Measurements from ENCODE around the gene NPAS3. TPM values are rescaled to one million over a fixed set of nuclear protein-coding genes. Genes with fewer than 3 reads are reported as not detected.

Gene NPAS3
- total RNA-seq, 1 experiment from 2014 or later = 0.36 TPM

DNA sequence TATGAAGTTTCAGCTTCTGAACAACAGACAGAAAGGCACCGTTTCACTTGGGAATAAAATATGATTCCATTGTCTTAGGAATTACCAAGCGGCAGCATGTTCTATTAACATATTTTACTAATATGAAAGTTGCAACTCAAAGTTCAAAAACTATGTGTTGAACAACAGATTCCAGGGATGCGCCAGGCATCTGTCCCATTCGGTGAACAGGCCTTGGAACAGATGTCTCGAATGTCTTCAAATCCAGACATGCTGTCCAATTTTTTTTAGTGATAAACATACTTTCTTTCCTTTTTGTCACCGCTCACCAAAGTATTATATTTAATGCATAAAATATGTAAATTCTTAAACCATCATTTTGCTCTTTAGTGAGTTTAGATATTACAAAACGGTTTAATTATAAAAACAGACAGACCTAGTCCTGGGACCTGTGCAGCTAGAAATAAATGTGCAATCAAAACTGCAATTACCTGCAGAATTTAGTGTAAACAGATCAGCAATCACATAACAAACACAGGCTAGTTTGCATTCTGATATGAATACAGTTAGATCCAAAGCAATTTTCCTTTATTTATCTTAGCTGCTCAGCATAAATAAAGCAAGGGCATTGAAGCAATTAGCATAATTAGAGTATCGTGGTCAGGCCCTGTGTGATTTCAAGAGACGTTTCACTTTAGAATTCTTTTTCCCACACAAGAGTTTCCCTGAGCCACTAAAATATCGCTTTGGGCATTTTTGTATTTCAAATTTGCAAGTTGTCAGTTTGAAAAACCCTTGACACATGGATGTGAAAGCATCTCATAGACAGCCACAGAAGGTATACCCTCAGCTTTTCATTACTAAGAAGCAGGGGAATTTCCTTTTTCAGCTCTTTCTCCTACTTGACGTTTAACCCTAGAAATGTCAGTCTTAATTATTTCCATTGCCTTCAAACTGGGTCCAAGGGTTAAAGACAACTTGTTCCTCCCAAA is 591.4 kb downstream of the NPAS3 start:
- H3K4me3 ChIP-seq (ENCODE audit: low read length) = no peak overlapping the region
- no peaks in the 10 kb centered on the region for H3K36me3 ChIP-seq (ENCODE audit: low read depth, low read length)
- BruUV-seq (replicated peaks) = no TSS peak
- H3K27me3 ChIP-seq (ENCODE audit: low read length) = 0 out of 2 replicates have a peak, but pooled peaks cover 4% of the 10 kb centered on the region
- CTCF ChIA-PET = no interaction called here
- H3K9me2 ChIP-seq (replicated peaks; ENCODE audit: low read length) = no peaks in the 10 kb centered on the region
- H3F3A ChIP-seq (ENCODE audit: low read length, unreplicated experiment) = no peaks in the 10 kb centered on the region
- no peak overlapping the region for H2AFZ ChIP-seq (ENCODE audit: low read length)
- no peaks in the 10 kb centered on the region for H3K9me3 ChIP-seq (ENCODE audit: low read length)
- POLR2A ChIA-PET (ENCODE audit: unreplicated experiment) = interaction anchor here (0.6 kb wide), 1 partner anchor 444 kb away, joined by 3 read pairs; no protein-coding TSS in a partner anchor
- ATAC-seq (no peak), DNase-seq (no peak)
- no peak overlapping the region for H3K4me2 ChIP-seq (ENCODE audit: low read length)
- no peaks in the 10 kb centered on the region for H4K20me1 ChIP-seq (ENCODE audit: low read length)
- no peak overlapping the region for H3K27ac ChIP-seq (ENCODE audit: low read length)
- intact Hi-C loops (cut with micrococcal nuclease) = no loop called here
- H3K79me2 ChIP-seq (ENCODE audit: low read length) = no peaks in the 10 kb centered on the region
- no peak overlapping the region for H3K9ac ChIP-seq (ENCODE audit: low read length)
- no peak for TF ChIP-seq EZH2phosphoT487 (IDR thresholded peaks at IDR 0.05; ENCODE audit: borderline replicate concordance, low read length)
- TF ChIP-seq, protein P1, sequence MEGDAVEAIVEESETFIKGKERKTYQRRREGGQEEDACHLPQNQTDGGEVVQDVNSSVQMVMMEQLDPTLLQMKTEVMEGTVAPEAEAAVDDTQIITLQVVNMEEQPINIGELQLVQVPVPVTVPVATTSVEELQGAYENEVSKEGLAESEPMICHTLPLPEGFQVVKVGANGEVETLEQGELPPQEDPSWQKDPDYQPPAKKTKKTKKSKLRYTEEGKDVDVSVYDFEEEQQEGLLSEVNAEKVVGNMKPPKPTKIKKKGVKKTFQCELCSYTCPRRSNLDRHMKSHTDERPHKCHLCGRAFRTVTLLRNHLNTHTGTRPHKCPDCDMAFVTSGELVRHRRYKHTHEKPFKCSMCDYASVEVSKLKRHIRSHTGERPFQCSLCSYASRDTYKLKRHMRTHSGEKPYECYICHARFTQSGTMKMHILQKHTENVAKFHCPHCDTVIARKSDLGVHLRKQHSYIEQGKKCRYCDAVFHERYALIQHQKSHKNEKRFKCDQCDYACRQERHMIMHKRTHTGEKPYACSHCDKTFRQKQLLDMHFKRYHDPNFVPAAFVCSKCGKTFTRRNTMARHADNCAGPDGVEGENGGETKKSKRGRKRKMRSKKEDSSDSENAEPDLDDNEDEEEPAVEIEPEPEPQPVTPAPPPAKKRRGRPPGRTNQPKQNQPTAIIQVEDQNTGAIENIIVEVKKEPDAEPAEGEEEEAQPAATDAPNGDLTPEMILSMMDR (conservative IDR thresholded peaks at IDR 0.05; ENCODE audit: low read depth, low read length) = no peak
- no peak for TF ChIP-seq EZH2 (IDR thresholded peaks at IDR 0.05; ENCODE audit: low read length, unreplicated experiment)
- no peaks in the 10 kb centered on the region for H3K4me1 ChIP-seq (ENCODE audit: insufficient read depth, low read length)

DNA sequence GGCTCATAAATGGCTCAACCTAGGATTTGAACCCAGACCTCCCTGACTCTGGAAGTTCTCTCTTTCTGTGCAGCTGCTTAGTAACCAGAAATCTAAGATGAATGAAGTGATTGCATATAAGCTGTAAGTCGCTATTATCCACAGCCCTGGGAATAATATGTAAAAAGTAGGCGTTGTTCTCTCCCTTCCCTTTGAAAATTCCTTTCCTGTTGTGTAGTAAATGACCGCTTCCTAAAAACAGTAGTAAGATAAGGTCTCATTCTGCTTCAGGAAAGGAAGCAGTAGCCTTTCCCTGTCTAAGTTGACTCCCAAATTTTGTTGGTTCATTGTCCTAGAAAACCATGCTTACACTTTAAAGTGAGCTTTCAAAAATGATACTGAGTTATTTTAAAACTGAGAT is 593.9 kb downstream of the NPAS3 start:
- CTCF ChIA-PET = interaction anchor here (0.5 kb wide), 1 partner anchor 883 kb away, joined by 3 read pairs; no protein-coding TSS in a partner anchor

More for the DNA sequence above, 593.9 kb downstream of the NPAS3 start:
- H3K79me2 ChIP-seq (ENCODE audit: low read length) = no peaks in the 10 kb centered on the region
- no peak overlapping the region for H3K27ac ChIP-seq (ENCODE audit: low read length)
- H3K4me3 ChIP-seq (ENCODE audit: low read length) = no peak overlapping the region
- no peak for DNase-seq
- no TSS peak for BruUV-seq (replicated peaks)
- intact Hi-C loops (cut with micrococcal nuclease) = no loop called here
- no peaks in the 10 kb centered on the region for H3K9me2 ChIP-seq (replicated peaks; ENCODE audit: low read length)
- H3K27me3 ChIP-seq (ENCODE audit: low read length) = 0 out of 2 replicates have a peak, but pooled peaks cover 4% of the 10 kb centered on the region
- no peaks in the 10 kb centered on the region for H3K9me3 ChIP-seq (ENCODE audit: low read length)
- no peak overlapping the region for H2AFZ ChIP-seq (ENCODE audit: low read length)
- H3K4me1 ChIP-seq (ENCODE audit: insufficient read depth, low read length) = no peaks in the 10 kb centered on the region
- POLR2A ChIA-PET (ENCODE audit: unreplicated experiment) = interaction anchor here (0.6 kb wide), 1 partner anchor 878 kb away, joined by 4 read pairs; no protein-coding TSS in a partner anchor
- H3K9ac ChIP-seq (ENCODE audit: low read length) = no peak overlapping the region
- TF ChIP-seq EZH2 (IDR thresholded peaks at IDR 0.05; ENCODE audit: low read length, unreplicated experiment) (no peak), EZH2phosphoT487 (IDR thresholded peaks at IDR 0.05; ENCODE audit: borderline replicate concordance, low read length) (no peak)
- TF ChIP-seq, protein P1 (conservative IDR thresholded peaks at IDR 0.05; ENCODE audit: low read depth, low read length) = no peak
- H3F3A ChIP-seq (ENCODE audit: low read length, unreplicated experiment) = no peaks in the 10 kb centered on the region
- no peak for ATAC-seq
- H3K36me3 ChIP-seq (ENCODE audit: low read depth, low read length) = no peaks in the 10 kb centered on the region
- no peaks in the 10 kb centered on the region for H4K20me1 ChIP-seq (ENCODE audit: low read length)
- no peak overlapping the region for H3K4me2 ChIP-seq (ENCODE audit: low read length)

Measured in PC-3 (cell line).